Activated gamma-delta T cell treated with anti-CD3 and anti-CD28 coated beads, Interleukin-2, amount 50 U/mL, for 16 hours (primary cell): ENCODE results near the gene ZNF296.

ENCODE experiments used
- DNase-seq: peaks from one replicate; pipeline ENCODE4 v3.0.0-alpha.2; 2020; ENCODE audit warnings: low read depth

The ZNF296 gene

DNA sequence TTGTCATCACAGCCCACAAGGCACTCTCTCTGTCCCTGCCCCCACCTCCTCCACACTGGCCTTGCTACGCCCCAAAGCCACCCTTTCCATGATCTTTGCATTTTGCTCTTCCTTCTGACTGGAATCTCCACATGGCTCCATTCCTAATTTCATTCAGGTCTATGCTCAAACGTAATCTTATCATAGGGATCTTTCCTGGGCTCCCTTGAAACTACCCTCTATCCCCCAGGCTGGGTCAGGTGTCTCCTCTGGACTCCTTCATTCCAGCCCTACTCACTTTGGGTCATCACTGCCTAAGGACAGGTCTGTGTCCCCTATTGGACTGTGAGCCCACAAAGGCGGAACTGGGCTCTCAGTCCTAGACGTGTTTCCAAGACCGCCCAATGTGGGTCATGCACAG is 5.9 kb upstream of the ZNF296 start:
- DNase-seq = no peak

DNA sequence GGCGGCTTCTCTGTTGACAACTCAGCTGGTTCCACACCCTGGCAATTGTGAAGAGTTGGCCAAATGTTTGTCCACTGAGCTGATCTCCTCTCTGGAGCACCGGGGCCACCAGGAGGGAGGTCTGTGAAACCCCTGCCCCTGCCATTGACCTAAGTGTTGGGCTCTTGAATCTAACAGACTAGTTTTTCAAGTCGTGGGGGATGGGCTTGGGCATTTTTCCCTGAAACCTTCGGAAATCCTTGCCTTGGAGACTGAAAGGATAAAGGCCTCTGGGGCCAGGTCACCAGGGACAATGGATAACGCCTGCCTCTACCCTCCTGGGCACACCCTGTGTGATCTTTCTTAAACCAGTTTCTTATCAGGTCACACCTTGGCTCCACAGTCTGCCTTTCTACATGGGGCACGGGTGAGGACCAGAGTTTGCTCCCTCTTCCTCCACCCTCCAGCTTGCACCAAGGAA is 3.7 kb upstream of the ZNF296 start:
- DNase-seq = no peak

GRCh38 chr19:45079063-45079910 is 3.0 kb upstream of the ZNF296 start, which contains the start of gene GEMIN7:
TSS of gene GEMIN7 (plus strand) at chr19:45079260. CDS start at chr19:45090115, 10,855 bp downstream.
- DNase-seq = peak; percentile 68

GRCh38 chr19:45078390-45079062 is 2.2 kb upstream of the ZNF296 start:
- DNase-seq = no peak

DNA sequence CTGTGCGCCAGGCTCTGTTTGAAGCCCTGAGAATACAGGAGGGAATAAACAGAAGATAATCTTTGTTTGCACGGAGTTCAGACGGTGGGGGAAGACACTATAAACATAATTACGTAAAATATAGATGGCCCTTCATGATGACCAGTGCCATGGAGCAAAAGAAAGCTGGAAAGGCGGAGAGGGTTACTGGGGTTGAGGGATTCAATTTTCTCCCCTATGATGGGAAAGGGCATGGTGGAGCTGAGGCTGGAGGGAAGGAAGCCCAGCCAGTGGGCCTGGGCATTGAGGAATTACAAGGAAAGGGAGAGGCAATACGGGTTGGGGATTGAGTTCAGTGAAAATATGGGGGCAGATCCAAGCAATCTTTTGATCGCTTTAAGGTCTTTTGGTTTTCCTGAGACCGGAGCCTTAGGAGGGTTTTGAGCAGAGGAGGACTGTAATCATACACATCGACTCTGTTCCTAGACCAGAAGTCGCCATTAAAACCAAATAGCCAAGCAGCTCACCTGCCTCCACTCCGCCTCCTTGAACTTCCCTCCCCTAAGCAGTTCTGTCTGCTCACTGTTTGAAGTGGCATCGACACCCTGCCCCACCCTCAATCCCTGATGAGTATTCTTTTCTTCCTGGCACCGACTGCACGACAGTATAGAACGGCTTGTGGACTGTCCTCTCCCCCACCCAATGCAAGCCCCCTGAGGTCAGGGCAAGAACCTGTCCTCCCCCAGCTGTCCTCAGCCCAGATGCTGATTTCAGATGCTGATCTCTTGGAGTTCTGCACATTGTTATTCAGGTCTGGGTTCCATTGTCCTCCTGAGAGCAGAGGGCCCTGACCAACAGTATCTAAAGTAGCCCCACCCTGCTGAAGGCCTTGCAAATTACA is 813 bp upstream of the ZNF296 start:
- no peak for DNase-seq

GRCh38 chr19:45075301-45076028 is 813 bp downstream of the ZNF296 start:
- DNase-seq = no peak

GRCh38 chr19:45074744-45075300 is 1.5 kb downstream of the ZNF296 start:
- DNase-seq = no peak

DNA sequence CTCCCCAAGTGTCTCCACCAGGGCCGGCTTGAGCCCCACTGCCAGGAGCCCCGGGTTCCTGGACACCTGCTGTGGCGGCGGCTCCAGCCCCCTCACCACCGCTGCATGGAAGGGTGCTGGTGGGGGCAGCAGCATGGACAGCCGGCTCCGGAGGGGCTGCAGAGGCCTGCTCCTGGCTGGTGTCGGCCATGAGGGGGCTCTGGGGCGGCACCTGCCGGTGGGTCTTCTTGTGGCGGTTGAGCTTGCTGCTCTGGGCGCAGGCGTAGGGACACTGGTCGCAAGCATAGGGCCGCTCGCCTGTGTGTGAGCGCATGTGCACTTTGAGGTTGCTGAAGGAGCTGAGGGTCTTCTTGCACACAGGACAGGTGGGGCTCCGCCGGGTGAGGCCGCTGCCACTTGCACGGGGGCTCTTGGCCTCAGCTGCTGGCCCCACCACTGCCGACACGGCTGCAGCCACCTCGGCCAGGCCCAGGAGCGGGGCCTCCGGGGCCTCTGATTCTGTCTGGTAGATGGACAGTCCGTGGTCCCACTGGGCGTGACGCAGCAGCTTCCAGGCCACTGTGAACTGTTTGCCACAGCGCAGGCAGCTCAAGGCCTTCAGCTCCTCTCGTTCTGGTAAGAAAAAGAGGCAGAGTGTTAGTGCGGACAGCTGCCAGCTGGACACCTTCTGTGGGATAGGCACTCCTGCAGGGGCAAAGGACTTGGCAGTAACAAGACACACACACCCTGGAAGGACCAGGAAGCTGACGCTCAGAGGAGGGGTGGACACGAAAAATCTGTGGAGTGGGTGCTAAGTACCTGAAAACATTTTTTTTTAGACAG is 4.1 kb downstream of the ZNF296 start:
- DNase-seq = no peak

DNA sequence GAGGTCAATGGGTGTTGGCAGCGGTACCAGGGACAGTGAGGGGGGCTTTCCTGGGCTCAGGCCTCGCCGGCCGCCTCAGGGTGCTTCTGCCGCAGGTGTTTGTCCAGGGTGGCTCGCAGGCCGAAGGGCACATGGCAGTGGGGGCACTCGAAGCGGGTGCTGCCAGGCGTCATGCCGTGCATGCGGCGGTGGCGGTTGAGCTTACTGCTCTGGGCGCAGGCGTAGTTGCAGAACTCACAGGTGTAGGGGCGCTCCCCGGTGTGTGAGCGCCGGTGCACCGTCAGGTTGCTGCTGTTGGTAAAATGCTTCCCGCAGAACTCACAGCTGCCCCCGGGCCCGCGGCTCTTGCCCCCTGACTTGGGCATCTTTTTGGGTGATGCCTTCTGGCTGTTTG is 4.7 kb downstream of the ZNF296 start:
- DNase-seq = no peak

GRCh38 chr19:45070861-45071544 is 5.3 kb downstream of the ZNF296 start:
- no peak for DNase-seq

DNA sequence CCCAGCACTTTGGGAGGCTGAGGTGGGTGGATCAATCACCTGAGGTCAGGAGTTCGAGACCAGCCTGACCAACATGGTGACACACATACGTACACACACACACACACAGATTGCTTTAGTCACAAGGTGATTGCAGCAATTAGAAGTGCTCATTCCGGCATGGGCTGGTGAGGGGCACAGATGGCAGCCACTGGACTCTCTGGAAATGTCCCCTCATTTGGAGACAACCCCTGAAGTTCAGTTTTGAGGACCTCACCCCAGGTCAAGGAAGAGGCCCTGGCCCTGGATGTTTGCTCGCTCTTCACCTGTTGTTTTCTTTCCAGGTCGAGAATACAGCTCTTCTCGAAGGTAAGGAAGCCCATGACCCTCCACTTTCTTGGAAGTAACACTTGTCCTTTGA is 6.1 kb downstream of the ZNF296 start:
- no peak for DNase-seq

DNA sequence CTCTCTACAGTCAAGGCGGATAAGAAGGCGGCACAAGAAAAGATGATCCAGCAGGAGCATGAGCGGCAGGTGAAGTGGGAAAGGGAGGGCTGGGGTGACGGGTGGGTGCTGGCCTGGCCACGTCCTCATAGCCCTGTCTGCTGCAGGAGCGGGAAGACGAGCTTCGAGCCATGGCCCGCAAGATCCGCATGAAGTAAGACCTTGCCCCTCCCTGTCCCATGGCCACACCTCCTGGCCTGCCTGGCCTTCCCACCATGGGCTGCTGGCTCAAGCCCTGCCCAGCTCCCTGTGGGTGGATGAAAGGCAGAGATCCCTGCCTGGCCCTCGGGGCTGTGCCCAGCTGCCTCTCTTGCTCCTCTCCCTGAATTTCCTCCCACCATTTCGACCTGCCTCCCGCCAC is 7.2 kb downstream of the ZNF296 start:
- no peak for DNase-seq

DNA sequence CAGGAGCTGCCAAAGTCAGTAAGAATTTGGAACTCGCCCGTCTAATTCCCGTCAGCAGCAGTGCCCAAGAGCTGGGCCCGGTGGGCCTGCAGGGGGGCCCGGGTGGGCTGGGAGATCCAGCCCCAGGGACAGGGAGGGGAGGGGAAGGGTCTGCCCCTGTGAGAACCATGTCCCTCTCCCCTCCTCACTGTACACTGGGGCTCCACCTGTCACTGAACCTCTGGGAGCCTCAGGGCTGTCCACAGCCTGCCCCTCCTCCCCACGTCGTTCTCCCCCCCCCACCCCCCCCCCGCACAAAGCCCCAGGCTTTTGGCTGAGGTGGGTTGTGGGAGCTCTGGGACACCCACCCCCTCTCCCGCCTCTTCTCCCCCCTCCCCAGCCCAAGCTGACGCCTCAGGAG is 8.2 kb downstream of the ZNF296 start:
- no peak for DNase-seq

GRCh38 chr19:45066921-45067661 is 9.2 kb downstream of the ZNF296 start:
- DNase-seq = no peak

DNA sequence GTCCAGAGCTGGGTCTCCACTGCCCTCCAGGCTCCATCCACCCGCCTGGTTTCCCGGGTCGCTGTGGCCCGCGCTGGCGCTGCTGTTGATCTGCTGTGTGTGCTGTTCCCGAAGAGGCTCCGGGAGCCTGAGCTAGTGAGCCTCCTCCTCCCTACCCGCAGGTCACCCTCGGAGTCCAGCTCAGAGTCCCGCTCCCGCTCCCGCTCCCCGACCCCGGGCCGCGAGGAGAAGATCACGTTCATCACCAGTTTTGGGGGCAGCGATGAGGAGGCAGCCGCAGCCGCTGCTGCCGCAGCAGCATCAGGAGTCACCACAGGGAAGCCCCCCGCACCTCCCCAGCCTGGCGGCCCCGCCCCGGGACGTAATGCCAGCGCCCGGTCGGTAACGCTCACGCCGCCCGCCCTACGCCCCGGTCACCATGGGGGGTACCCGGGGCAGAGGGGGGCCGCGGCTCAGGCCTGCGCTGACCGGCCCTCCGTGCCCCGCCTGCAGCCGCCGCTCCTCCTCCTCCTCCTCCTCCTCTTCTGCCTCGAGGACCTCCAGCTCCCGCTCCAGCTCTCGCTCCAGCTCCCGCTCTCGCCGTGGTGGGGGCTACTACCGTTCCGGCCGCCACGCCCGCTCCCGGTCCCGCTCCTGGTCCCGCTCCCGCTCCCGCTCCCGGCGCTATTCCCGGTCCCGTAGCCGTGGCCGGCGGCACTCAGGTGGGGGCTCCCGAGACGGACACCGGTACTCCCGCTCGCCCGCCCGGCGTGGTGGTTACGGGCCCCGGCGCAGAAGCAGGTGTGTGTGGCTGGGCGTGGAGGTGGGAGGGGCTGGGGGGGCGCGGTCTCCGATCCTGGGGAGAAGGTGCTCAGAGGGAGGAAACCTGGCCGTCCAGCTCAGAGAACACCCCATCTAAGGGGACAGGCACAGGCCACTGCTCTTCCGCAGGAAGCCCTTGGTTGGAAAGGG is 12.2 kb downstream of the ZNF296 start:
- no peak for DNase-seq

- DNase-seq = no peak
These were observed 14.3 kb downstream of the ZNF296 start for GRCh38 chr19:45061965-45062364.

GRCh38 chr19:45059258-45059965 is 16.9 kb downstream of the ZNF296 start:
- DNase-seq = peak; percentile 82
